ENCODE data around the gene ALDH16A1.
"Not testable (repeated sequence)": the region's sequence is repeated elsewhere in the genome, so short reads cannot be mapped to it uniquely, and the experiment has no call there.

ALDH16A1 gene

DNA sequence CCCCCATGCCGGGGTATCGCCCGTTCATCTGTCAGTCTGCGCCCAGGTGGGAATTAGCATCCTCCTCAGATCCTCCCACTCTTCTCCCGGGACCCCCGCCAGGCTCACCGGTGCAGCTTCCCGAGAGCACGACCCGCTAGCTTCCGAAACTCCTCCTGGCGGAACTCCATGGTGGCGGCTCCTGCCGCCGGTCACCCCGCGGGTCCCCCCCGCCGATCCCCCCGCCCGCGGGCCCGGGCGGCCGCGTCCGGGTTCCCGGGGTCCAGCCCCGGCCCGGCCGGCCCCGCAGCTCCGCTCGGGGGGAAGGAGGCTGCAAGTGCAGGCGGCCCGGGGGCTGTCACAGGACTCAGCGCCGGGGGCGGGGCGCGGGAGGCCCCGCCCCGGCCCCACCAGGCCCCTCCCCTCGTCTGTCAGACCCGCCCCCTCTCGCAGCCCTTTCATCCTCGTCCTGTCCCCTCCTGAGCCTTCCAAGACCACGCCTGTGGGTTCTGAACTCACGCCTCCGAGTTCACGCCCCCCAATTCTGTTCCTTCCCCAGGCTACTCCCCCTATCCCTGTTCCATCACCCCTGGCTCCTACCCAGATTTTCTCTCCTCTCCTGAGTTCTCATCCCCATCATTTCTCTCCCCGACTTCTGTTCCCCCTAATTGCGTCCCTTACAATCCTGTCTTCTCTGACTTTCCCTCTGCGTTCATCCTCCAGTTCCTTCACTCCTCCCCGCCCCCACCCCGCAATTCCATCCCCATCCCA, 11.6 kb upstream of the ALDH16A1 start, which contains the start of gene SLC17A7:
Gene SLC17A7 (minus strand): TSS at position 318 of the 750 bp plus-strand sequence. CDS start 148 bp downstream, at position 170.
- DNase-seq (ENCODE audit: low read depth), result no peak

DNA sequence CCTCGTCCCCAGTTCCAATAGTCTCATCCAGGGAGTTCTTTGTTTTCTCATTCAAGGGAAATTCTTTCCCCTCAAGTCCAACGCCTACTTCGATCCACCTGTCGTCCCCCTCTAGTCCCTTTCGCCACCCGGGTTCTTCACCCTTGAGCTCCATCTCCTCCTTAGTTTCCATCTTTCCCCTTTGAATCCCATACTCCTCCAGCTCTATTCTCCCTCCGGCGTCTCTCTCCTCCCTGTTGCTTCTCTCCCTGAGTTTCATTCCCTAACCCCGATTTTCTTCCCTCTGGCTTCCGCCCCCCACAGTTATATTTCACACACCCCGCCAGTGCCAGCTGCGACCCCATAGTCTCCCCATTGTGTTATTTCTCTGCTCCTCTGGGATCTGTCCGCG, 11.1 kb upstream of the ALDH16A1 start:
- no peak for DNase-seq (ENCODE audit: low read depth)

DNA sequence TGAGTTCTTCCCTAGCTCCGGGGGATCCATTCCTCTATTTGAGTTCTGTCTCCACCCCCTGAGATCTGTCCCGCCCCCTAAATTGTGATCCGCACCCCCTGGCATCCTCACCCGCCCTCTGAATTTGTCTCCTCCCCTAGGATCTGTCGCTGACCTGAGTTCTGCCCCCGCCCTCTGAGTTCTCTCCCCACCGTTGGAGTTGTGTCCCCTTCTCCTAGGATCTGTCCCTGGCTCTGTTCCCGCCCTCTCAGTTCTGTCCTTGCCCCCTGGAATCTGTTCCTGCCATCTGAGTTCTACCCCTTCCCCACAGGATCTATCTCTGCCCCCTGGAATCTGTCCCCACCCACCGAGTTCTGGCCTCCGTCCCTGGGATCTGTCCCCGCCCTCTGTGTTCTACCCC, 10.7 kb upstream of the ALDH16A1 start:
- no peak for DNase-seq (ENCODE audit: low read depth)

DNA sequence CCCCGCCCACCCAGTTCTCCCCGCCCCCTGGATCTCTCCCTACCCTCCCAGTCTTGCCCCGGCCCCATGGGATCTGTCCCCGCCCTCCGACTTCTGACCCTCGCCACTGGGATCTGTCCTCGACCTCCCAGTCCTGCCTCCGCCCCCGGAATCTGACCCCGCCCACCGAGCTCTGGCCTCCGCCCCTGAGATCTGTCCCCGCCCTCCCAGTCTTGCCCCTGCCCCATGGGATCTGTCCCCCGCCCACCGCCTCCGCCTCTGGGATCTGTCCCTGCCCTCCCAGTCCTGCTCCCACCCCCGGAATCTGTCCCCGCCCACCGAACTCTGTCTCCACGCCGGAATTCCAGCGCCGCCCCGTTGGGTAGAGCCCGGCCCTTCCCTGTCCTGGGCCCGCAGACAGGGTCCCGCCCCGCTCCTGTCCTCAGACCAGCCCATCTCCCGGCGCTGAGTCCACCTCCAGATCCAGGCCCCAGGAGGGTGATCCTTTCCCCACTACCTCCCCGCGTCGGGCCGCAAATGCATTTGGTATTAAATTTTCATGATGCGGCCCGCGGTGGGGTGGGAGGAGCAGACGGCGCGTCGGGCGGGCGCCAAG, 10.2 kb upstream of the ALDH16A1 start:
- peak; percentile 67 for DNase-seq (ENCODE audit: low read depth)

DNA sequence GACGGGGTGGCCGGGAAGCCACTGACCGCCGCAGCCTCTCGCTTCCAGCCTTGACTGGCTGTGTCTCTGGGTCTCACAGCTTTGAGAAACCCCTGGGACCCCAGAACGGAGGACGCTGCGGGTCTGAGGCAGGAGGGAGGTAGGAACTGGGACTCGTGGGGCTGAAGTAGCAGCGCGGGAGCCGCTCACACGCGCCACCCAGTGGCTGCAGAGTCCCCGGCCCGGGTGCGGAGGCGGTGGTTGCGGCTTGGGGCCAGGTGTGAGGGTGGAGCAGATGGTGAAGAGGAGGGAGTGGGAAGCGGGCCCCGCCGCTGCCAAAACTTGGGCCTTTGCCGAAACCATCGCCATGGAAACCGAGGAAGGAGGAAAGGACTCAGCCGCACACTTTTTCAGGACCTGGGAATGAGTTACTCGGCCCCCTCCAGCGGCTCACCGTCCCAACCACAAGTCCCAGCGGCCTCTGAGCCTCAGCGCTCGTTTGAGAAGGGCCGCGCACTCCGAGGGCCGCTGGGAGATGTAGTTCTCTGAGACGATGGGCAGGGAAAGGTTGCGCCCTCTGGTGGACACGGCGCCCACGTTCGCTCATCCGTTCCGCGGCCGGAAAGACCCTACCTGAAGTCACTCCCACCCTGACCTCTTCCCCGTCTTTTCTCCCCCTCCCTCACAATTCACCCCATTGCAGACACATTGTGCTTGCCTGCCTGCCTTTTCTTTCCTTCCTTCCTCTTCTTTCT, 9.5 kb upstream of the ALDH16A1 start:
- peak; percentile 86 for DNase-seq (ENCODE audit: low read depth)

DNA sequence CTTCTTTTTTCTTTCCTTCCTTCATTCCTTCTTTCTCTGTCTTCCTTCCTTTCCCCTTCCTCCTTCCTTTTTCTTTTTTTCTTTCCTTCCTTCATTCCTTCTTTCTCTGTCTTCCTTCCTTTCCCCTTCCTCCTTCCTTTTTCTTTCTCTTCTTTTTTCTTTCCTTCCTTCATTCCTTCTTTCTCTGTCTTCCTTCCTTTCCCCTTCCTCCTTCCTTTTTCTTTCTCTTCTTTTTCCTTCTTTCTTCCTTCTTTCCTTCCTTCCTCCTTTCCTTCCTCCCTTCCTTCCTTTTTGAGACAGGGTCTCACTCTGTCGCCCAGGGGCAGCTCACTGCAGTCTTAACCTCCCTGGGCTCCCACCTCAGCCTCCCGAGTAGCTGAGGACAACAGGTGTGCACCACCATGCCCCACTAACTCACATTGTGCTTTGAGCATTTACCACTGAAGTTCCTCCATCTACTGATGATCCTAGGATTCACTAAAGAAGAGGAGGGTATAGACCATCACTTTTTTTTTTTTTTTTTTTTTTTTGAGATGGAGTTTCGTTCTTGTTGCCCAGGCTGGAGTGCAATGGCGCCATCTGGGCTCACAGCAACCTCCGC, 8.8 kb upstream of the ALDH16A1 start:
- not testable (repeated sequence) for DNase-seq (ENCODE audit: low read depth)

DNA sequence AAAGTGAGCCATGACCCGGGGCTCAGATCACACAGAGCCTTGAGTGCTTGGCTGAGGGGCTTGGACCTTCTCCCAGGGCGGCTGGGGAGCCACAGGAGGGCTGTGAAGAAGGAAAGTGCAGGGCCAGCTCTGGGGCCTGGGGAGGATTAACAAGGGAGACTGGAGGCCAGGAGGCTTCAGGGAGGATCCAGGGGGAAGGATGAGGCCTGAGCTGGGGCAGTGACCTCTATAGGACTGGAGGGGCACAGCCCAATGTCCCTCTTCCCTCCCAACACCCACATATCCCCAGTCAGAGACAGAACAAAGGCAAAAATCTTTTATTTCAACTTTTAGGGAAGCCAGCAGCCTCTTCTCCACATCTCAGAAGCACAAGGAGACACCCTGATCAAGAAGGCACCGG, 7.0 kb upstream of the ALDH16A1 start:
- DNase-seq (ENCODE audit: low read depth), result no peak

DNA sequence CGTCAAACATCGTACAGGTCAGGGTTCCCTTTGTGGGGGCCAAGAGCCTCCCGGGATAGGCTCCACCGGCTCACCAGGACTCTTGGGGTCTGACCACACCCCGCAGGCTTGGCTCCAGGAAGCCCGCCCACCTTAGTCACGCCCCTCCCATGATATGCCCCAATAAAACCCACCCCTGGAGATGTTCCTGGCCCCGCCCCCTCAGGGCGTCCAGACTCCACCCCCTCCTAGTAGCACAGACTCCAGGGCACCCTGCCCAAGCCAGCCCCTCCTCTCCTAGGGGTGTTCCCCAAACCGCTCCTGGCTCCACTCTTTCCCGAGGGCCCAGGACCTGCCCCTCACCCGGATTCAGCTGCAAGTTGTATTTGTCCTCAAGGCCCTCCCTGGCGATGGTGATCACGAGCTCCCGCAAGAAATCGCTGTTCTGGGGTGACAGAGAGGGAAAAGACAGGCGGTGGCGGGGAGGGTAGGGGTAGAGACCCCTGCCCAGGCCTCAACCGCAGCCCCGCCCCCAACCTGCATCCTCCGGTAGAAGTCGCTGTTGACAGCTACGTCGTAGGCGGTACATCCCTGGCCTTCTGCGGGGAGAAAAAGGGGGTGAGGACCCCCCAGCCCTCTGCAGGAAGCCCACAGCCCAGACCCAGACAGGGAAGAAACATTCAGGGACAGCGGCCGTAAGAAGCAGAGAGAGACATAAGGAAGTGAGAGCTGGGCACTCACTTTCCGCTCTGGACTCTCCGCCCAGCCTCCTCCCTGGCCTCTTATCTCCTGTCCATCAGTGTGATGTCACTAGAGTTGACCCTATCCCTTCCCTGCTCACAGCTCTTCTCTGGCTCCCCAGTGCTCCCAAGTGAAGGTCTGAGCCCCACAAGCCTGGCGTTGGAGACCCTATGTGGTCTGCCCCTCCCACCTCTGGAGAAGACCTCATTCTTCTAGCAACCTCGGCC, 5.3 kb upstream of the ALDH16A1 start:
- no peak for DNase-seq (ENCODE audit: low read depth)

DNA sequence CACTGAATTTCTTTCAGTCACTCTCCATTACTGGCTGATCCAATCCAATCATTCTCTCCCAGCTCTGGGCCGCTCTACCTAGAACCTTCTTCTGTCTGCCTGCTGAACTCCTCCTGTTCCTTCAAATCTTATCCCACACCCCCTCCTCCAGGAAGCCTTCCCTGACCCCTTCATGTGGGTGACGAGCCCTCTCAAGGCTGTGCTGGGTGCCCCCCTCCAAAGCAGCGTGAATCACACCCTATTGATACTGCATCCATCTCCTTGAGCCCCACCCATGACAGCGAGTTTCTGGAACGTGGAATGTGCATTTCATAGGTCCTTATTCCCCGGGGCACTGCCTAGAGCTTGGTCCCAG, 4.6 kb upstream of the ALDH16A1 start:
- no peak for DNase-seq (ENCODE audit: low read depth)

DNA sequence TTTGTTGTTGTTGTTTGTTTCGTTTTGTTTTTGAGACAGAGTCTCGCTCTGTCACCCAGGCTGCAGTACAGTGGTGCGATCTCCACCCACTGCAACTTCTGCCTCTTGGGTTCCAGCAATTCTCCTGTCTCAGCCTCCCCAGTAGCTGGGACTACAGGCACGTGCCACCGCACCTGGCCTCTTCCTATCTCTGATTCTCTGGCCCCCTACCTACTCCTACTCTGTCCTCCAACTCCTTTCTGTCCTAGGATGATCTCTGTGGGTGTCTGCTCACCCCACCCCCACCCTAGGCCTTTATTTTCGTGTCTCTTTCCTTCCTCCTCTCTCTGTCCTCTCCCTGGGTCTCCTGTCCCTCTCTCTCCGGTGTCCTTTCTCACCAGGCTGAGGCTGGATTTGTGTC, 2.6 kb upstream of the ALDH16A1 start:
- no peak for DNase-seq (ENCODE audit: low read depth)

DNA sequence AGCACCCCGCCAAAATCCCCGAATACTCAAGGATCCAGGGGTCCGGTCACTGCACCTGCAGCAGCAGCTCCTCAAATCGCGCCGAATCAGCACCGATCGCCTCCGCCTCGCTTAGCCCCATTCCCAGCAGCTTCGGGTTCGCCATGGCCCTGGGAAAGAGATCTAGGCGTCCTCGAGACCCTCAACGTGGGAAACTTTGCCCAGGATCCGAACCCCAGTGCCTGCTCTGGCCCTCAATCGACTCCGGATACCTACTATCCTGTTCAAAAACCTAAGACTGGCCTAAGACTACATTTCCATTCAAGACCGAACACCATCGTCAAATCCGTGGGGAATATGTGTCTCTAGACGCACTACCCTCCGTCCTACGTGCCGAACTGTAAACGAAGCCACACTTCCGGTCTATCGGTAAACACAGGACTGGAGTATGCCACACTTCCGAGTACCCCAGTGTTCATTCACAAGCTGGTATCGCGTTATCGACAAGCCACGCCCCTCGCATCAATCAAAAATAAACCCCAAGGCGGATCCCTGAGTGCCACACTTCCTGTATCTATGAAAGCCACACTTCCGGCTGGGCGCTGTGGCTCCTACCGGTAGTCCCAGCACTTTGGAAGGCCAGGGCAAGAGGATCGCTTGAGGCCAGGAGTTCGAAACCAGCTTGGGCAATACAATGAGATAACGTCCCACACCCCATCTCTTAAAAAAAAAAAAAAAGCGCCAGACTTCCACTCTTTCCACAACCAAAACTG, 1.4 kb upstream of the ALDH16A1 start, which contains the start of gene PIH1D1:
Gene PIH1D1 (minus strand): TSS at position 385 of the 752 bp plus-strand sequence. CDS start 240 bp downstream, at position 145.
- peak; percentile 99 for DNase-seq (ENCODE audit: low read depth)

DNA sequence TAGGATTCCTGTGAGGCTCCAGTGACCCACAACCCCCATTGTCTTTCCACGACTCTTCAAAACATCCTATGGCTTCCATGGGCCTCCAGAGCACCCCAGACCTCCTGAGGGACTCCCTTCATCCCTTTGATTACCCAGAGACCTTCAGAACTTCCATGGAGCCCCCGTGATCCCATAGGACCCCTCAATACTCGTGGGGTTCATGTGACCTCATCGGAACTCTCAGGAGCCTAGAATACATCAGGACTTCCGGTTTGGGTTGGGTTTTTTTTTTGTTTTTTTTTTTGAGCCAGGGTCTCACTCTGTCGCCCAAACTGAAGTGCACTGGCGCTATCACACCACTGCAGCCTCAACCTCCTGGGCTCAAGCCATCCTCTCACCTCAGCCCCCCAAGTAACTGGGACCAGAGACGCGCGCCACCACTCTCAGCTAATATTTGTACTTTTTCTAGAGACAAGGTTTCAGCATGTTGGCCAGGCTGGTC, 774 bp downstream of the ALDH16A1 start:
- no peak for DNase-seq (ENCODE audit: low read depth)

DNA sequence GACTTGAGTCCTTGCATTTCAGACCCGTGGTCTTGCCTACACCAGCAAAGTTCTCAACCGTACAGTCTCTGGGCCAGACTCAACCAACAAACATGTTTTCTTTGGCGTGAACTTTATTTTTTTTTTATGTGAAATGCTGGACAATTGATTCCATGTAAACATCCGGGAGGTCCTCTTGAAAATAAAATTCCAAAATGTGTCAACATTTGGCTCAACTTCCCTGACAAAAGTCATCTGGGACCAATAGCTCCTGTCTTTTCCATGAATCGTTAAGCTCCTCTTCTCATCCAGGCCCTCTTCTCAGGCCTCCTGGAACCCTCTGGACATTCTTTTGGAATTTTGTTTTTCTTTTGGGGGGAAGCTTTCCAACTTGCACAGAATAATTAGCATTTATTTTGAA, 2.7 kb downstream of the ALDH16A1 start:
- DNase-seq (ENCODE audit: low read depth), result peak; percentile 57

DNA sequence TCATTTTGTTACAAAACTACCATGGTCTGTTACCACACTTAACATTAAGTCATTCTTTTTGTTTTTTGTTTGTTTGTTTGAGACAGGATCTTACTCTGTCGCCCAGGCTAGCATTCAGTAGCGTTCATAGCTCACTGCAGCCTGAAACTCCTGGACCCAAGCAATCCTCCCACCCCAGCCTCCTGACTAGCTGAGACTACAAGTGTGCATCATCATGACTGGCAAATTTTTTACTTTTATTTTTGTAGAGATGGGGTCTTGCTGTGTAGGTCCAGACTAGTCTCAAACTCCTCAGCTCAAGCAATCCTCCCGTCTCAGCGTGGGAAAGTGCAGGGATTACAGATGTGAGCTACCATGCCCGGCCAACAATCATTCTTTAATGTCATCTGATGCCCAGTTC, 3.3 kb downstream of the ALDH16A1 start:
- DNase-seq (ENCODE audit: low read depth), result no peak

DNA sequence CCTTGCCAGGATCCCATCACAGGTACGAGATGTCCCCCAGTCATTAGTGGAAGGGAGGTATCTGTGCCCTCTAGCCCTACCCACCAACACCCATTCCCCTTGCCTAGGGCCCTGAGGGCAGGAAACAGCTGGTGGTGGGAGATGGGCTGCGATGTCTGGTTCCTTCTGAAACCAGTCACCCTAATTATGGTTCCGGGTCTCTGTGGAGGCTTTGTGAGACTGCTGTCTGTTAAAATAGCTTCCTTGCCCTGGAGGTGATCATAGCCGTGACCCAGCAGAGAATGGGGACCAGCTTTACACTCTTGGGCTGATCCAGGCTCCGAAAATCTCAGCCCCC, 5.5 kb downstream of the ALDH16A1 start:
- DNase-seq (ENCODE audit: low read depth), result no peak

DNA sequence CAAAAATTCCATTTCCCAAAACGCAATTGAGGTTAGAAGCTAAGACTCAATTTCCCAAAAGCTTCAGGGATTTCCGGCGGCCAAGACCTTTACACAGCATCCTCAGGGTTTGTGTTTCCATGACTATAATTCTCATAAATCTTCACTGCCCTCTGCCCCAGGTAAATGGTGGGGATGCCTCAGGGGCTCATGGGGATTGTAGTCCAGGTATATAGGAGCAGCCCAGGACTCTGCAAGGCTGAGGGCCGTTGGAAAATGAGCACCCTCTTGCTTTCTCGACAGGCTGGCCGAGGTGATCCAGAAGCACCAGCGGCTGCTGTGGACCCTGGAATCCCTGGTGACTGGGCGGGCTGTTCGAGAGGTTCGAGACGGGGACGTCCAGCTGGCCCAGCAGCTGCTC, 6.4 kb downstream of the ALDH16A1 start:
- no peak for DNase-seq (ENCODE audit: low read depth)

DNA sequence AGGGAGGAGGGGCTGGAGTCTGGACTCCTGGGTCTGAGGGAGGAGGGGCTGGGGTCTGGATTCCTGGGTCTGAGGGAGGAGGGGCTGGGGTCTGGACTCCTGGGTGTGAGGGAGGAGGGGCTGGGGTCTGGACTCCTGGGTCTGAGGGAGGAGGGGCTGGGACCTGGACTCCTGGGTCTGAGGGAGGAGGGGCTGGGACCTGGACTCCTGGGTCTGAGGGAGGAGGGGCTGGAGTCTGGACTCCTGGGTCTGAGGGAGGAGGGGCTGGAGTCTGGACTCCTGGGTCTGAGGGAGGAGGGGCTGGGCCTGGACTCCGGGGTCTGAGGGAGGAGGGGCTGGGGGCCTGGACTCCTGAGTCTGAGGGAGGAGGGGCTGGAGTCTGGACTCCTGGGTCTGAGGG, 8.1 kb downstream of the ALDH16A1 start:
- not testable (repeated sequence) for DNase-seq (ENCODE audit: low read depth)

DNA sequence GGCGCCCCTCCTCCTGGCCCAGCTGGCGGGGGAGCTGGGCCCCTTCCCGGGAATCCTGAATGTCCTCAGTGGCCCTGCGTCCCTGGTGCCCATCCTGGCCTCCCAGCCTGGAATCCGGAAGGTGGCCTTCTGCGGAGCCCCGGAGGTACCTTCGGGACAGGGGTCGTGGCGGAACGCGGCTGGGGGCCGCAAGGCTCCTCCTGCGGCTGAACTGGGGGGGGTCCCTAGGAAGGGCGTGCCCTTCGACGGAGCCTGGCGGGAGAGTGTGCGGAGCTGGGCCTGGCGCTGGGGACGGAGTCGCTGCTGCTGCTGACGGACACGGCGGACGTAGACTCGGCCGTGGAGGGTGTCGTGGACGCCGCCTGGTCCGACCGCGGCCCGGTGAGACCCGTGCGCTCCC, 8.6 kb downstream of the ALDH16A1 start:
- no peak for DNase-seq (ENCODE audit: low read depth)

DNA sequence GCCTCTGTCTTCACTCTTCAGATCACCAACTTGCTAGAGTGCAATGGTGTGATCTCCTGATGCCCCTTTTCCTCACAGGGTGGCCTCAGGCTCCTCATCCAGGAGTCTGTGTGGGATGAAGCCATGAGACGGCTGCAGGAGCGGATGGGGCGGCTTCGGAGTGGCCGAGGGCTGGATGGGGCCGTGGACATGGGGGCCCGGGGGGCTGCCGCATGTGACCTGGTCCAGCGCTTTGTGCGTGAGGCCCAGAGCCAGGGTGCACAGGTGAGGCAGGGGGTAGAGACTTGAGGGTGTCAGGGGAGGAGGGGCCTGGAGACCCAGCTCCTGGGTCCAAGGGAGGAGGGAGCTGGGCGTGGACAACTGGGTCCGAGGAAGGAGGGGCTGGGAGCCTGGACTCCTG, 9.5 kb downstream of the ALDH16A1 start:
- no peak for DNase-seq (ENCODE audit: low read depth)

DNA sequence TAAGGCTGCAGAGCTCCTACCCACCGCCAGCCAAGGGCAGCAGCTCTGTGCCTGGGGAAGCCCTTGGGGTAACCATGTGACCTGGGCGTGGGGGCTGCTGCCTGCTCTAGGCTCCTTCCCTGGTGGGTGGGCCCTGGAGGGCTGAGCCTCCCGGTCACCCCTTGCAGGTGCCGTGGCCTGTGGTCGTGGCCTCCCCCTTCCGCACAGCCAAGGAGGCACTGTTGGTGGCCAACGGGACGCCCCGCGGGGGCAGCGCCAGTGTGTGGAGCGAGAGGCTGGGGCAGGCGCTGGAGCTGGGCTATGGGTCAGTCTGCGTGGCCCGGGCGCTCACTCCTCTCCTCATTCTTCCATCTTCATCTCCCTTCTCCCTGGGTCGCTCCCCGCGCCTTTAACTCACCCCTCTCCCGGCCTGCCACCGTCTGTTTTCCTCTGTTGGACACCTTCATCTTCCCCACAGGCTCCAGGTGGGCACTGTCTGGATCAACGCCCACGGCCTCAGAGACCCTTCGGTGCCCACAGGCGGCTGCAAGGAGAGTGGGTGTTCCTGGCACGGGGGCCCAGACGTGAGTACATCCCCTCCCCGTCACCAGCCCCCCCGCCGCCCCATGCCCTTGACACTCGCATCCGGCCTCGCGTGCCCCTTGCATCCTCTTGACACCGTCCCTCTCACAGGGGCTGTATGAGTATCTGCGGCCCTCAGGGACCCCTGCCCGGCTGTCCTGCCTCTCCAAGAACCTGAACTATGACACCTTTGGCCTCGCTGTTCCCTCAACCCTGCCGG, 11.1 kb downstream of the ALDH16A1 start:
- DNase-seq (ENCODE audit: low read depth), result no peak
